GM19351 (cell line): ENCODE data around the gene SHB.
A peak's percentile ranks its signal among the peaks of the same experiment; 100 is the strongest.

ENCODE experiments used
- ATAC-seq: cut with Tn5 transposase; IDR thresholded peaks from one replicate; pipeline ENCODE4 v1.9.1; 2021; ENCODE audit warnings: mild to moderate bottlenecking, moderate library complexity; ENCODE audit not compliant: unreplicated experiment

SHB gene

GRCh38 chr9:37923118-37923795 lies 145.8 kb downstream of the SHB start:
- no peak for ATAC-seq

- no peak for ATAC-seq
These were observed 146.5 kb downstream of the SHB start for GRCh38 chr9:37922363-37923117.

GRCh38 chr9:37921546-37922300 lies 147.3 kb downstream of the SHB start:
- no peak for ATAC-seq

GRCh38 chr9:37921168-37921510 lies 147.9 kb downstream of the SHB start:
- no peak for ATAC-seq

GRCh38 chr9:37920471-37921167 lies 148.4 kb downstream of the SHB start:
- peak; percentile 85 for ATAC-seq

- ATAC-seq, result no peak
These were observed 149.1 kb downstream of the SHB start for GRCh38 chr9:37919956-37920335.

GRCh38 chr9:37919246-37919955 lies 149.6 kb downstream of the SHB start:
- no peak for ATAC-seq

- no peak for ATAC-seq
These were observed 150.3 kb downstream of the SHB start for GRCh38 chr9:37918665-37919170.

GRCh38 chr9:37917801-37918664 lies 151.0 kb downstream of the SHB start:
- no peak for ATAC-seq

- no peak for ATAC-seq
These were observed 151.7 kb downstream of the SHB start for GRCh38 chr9:37917313-37917731.

GRCh38 chr9:37916471-37917312 lies 152.3 kb downstream of the SHB start:
- ATAC-seq, result no peak

GRCh38 chr9:37915911-37916470 lies 153.0 kb downstream of the SHB start:
- ATAC-seq, result no peak

- no peak for ATAC-seq
These were observed 154.2 kb downstream of the SHB start for GRCh38 chr9:37914701-37915358.

- no peak for ATAC-seq
These were observed 154.9 kb downstream of the SHB start for GRCh38 chr9:37914154-37914551.

- peak; percentile 83 for ATAC-seq
These were observed 155.4 kb downstream of the SHB start for GRCh38 chr9:37913480-37914153.

GRCh38 chr9:37911271-37911681 lies 157.8 kb downstream of the SHB start:
- no peak for ATAC-seq

GRCh38 chr9:37910271-37910670 lies 158.8 kb downstream of the SHB start:
- no peak for ATAC-seq
